Measurements from ENCODE around the gene MAGI2.
"Not testable (repeated sequence)": the region's sequence is repeated elsewhere in the genome, so short reads cannot be mapped to it uniquely, and the experiment has no call there.

The MAGI2 gene

DNA sequence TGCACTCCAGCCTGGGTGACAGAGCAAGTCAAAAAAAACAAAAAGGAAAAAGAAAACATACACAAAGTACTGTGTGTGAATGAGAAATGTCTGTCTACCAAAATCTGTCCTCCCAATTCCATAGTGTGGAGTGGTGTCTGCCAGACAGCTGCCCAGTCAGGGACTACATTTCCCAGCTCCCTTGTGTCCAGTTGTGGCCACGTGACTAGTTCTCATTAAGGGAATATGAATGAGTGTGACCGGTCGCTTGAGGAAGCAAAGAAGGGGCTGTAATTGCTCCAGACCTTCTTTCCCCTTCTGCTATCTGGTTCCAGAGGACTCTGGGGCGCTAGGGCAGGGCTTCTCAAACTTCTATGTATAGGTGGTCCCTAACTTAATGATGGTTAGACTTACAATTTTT is 1450.8 kb downstream of the MAGI2 start:
- no peak for DNase-seq (ENCODE audit: low read depth in 2 of 2)

DNA sequence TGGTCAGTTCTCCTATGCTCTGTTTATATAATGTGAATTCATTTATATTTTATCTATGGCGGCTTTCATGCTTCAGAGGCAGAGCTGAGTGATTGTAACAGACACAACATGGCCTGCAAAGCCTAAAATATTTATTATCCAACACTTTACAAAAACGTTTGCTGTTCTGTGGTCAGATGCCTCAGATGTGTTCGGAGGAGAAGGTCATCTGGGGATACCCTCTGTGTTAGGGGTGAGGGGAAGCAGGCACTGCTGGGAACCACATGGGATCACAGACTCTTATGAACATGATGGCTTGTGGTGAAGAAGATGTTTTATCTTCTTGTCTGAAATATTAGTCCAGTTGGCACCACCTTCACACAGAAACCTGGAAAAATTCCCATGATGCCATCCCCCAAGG is 1451.4 kb downstream of the MAGI2 start:
- DNase-seq (ENCODE audit: low read depth in 2 of 2), result no peak

DNA sequence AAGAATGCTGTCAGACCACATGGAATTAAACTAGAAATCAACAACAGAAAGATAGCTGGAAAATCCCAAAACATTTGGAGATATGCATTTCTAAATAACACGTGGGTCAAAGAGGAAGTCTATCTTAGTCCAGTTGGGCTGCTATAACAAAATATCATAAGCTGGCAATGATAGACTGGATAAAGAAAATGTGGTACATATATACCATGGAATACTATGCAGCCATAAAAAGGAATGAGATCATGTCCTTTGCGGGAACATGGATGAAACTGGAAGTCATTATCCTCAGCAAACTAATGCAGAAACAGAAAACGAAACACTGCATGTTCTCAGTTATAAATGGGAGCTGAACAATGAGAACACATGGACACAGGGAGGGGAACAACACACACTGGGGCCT is 1454.3 kb downstream of the MAGI2 start:
- not testable (repeated sequence) for DNase-seq (ENCODE audit: low read depth in 2 of 2)

DNA sequence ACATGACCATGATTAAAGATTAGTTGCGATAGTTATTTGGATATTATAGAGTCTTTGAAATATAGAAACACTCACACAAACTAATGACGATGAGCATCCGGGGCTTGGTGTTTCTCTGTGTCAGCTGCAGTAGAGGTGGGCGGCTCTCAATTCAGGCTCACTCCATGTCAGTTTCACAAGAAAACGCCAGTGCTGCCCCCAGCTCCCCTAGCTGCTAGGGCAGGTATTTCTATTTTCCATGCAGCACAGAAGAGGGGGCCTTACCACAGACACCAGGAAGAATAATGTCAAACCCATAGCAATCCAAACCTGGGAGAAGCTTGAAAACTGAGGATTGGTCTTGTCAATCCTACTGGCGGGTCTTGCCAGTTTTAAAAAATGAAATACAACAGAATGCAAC is 1457.8 kb downstream of the MAGI2 start:
- no peak for DNase-seq (ENCODE audit: low read depth in 2 of 2)

DNA sequence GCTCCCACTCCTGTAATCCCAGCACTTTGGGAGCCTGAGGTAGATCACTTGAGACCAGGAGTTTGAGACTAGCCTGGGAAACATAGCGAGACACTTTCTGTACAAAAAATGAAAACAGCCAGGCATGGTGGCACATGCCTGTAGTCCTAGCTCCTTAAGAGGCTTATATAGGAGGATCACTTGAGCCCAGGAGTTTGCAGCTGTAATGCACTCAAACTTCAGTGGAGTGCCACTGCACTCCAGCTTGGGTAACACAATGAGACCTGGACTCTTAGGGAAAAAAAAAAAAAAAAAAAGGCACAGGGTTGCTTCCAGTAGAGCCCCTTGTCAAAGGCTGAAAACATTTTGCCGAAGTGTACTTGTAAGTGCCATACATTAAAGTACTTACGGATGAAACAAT is 1459.6 kb downstream of the MAGI2 start:
- DNase-seq (ENCODE audit: low read depth in 2 of 2), result no peak

DNA sequence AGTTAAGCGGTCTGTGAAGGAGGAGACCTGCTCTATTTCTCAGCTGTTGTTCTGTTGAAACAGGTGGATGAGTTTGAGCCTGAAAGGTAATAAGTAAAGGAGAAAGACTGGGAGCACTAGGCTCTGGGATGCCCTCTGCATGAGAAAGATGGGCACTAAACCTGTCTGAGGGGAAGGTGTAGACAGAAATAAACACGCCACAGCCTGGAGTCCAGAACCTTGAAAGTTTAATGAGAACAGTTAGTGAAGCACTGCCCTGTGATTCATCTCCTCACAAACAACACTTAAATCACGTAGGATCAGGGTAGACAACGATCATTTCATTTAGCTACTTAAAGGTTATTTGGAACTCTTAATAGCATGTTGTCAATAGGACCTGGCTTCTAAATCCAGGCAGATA is 1461.8 kb downstream of the MAGI2 start:
- DNase-seq (ENCODE audit: low read depth in 2 of 2), result no peak

DNA sequence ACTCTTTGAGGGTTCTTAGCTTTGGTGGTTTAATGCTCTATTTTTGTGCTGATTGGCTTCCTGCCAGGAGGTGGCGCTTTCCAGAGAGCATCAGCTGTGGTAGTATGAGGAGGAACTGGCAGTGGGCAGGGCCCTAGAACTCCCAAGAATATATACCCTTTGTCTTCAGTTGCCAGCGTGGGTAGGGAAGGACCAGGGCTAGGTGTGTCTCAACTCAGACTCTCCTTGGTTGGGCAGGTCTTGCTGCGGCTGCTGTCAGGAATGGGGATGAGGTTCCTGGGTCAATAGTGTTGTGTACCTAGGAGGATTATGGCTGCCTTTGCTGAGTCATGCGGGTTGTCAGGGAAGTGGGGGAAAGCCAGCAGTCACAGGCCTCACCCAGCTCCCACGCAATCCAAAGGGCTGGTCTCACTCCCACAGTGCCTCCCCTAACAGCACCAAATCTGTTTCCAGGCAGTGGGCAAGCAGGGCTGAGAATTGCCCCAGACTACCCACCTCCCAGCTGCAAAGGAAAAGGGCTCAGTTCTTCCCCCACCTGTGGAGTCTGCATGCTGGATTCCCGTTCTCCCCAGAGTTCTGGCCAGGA is 1463.4 kb downstream of the MAGI2 start:
- DNase-seq (ENCODE audit: low read depth in 2 of 2), result no peak

DNA sequence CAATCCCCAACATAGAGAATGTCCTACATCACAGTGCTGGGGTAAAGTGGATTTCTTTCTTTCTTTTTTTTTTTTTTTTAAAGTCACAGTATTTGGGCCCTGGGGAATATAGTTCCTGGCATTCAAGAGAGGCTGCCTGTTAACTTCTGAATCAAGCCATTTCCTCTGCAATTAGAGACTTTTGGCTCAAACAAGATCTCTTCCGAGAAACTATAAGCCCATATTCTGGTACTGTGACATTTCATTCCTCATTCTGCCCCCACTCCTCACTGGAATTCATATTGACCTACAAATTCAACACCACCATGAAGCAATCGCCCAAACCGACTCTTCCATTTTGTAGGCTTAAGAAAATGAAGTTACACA is 1467.5 kb downstream of the MAGI2 start:
- DNase-seq (ENCODE audit: low read depth in 2 of 2), result no peak

DNA sequence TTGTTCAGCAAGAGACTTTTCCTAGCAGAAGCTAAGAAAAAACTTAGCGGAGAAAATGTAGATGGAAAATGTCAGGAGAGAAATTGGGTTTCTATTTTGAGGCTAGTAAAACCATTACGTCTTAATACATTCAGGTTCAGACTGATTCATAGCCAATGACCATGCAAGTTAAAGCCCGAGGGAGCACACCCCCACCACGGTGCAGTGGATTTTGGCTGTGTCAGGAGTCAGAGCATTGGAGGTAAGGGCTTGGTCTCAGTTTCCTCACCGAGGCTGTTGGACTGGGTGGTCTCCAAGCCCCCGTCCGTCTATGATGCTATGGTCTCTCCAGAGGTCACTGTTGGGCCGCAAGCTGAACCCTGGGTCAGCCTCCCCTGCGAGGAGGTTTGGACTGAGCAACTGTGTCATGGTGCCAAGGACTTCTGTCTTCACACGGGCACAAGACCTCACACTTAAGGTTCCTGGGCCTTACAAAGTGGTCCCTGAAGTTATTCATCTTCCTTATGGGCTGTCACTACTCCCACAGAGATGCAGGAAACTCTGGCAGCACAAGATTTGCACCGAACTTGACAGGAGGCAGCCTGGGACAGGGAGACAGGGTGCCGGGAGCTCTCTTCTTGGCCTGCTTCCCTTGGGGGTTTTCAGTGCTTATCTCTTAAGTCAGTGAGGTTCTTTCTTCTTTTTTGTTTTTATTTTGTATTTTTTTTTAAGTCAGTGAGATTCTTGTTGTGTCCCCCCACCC is 1468.1 kb downstream of the MAGI2 start:
- DNase-seq (ENCODE audit: low read depth in 2 of 2), result no peak

DNA sequence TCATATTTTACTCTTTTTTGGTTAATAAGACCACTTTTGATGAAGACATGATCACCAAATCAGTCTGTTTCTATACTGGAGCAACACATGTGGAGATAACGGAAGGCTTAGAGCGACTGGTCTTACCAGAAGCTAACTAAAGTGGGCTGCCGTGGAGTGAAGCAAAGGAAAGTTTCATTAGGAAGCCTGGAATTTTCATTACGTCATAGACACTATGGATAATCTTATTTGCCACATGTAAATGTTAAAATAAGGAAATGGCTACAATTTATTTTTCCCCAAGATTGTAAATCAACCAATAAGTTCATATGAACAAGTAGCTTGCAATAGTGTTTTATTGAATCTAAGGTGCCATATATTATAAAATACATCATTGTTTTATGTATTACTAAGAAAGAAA is 1469.5 kb downstream of the MAGI2 start:
- no peak for DNase-seq (ENCODE audit: low read depth in 2 of 2)

DNA sequence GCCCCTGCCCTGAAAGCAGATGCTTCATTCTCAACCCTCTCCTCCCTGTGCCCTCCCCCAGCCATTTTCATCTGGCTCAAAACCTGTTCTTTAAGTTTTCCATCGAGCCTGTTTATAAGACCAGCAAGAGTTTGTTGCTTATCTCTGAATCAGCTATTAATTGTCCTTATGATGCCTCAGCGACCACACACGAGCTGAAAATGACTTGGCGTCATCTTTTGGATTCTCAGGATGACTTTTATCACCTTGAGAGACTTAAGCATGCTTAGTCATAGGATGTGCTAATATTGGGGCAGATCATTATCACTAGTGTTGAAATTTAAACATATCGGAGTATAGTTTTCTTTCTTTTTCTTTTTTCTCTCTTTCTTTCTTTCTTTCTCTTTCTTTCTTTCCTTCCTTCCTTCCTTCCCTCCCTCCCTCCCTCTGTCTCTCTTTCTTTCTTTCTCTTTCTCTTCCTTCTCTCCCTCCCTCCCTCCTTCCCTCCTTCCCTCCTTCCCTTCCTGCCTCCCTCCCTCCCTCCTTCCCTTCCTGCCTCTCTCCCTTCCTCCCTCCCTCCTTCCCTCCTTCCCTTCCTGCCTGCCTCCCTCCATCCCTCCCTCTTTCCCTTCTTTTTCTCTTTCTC is 1470.4 kb downstream of the MAGI2 start:
- DNase-seq (ENCODE audit: low read depth in 2 of 2), result no peak

DNA sequence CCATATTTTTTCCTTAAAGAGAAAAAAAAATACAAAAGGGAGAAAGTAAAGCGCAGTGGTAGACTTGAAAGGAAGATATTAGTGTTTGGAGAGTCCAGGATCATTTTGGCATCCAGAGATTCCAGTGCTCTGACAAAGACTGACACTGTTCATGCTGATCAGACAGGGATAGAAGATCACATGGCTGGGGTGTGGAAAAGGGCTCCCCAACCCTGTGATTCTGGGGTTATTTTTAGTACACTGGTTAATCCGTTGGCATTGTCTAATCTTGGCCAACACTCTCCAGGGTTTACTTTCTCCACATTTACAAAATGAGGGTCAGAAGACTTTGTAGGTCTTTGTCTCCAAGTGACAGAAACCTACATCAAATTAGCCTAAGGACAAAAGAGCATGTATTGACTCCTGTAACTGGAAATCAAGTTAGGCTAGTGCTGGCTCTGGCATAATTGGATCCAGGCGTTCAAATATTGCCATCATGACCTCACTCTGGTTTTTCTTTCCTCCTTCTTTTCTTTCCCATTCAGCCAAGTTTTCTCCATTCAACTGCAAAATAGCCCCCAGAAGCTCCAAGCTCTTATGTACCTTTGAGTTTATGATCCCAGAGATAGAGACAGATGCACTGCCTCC is 1473.3 kb downstream of the MAGI2 start:
- DNase-seq (ENCODE audit: low read depth in 2 of 2), result no peak

DNA sequence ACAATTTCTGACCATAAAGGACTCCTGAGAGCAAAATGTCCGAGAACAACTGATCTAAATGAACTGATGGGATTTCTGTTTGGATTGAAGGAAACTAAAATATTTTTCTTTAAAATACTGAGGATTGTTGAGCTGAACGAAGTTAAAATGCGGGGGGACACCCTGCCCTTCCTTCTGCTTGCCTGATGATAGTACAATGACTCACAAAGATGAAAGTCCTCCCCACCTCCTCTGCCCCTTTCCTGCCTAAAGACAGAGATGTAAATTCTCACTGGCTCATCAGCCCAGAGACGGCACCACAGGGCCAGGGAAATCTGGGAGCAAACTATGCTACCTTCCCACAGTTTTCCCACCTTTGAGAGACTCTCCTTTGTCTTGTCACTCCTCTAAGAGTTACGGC is 1474.2 kb downstream of the MAGI2 start:
- no peak for DNase-seq (ENCODE audit: low read depth in 2 of 2)

DNA sequence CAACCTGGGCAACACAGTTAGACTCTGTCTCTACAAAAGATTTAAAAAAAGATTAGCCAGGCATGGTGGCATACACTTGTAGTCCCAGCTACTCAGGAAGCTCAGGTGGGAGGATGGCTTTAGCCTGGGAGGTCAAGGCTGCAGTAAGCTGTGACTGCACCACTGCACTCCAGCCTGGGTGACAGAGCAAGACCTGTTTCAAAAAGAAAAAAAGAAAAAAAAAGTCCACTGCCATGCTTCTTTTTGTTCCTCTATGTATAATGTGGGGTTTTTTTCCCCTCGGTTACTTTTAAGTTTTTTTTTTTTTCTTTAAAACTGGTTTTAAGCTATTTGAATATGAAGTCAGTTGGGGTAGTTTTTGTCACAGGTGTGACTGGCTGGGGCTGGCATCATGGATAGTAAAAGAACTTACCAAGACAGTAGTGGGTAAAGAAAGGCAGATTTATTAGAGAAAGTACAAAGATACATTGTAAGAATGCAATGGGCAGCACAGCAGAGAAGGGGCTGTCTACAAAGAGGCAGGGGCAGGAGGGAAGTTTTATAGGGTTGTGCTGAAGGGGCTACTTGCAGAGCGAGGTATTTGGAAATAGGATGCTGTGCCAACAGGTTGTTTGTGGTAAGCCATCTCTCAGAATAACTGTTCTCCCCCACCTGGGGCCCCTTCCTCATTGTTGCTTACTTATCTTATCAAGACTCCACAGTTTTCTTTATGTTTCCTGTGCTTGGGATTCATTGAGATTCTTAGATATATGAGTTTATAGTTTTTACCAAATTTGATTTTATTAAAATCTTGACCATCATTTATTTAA is 1477.6 kb downstream of the MAGI2 start:
- no peak for DNase-seq (ENCODE audit: low read depth in 2 of 2)

DNA sequence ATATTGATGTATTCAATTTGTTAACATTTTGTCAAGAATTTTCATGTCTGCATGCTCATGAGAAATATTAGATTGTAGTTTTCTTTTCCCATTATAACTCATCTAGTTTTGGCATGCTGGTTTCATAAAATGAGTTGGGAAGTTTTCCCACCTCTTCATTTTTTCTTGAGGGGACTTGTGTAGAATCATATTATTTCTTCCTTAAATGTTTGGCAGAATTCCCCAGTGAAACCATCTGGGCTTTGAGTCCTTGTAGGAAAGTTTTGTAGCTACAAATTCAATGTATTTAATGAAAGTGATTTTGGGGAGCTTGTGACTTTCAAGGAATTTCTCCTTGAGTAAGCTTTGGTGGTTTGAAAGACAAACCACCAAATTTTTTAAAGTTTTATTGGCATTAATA is 1481.7 kb downstream of the MAGI2 start:
- no peak for DNase-seq (ENCODE audit: low read depth in 2 of 2)

DNA sequence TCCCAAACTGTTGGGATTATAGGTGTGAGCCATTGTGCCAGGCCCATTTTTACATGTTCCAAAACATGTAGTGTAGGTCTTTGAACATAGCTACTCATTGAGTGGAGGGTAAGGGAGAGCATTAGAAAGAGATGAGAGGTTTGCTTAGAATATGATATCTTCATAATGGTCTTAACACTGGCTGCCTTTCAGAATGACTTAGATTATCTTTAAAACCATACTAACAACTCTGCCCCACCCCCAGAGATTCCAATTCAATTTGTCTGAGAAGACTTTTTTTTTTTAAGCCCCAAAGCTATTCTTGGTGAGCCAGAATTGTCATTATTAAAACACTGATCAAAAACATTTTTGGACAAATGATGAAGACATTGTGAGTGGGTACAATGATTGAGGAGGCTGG is 1486.0 kb downstream of the MAGI2 start:
- no peak for DNase-seq (ENCODE audit: low read depth in 2 of 2)

Measured in activated CD8-positive, alpha-beta memory T cell treated with anti-CD3 and anti-CD28 coated beads for 4 hours (primary cell).